ENCODE results near the gene FGF12. TPM values are rescaled to one million over a fixed set of nuclear protein-coding genes. Genes with fewer than 3 reads are reported as not detected.

FGF12 gene
- polyA plus RNA-seq, 1 experiment, result not detected

GRCh38 chr3:192490720-192491119 is 236.6 kb downstream of the FGF12 start:
- CTCF ChIA-PET, result no interaction called here
- TF ChIP-seq CTCF (IDR thresholded peaks at IDR 0.05; ENCODE audit: low read depth, low read length), result no peak
- POLR2A ChIA-PET, result no interaction called here

GRCh38 chr3:192489579-192489978 is 237.8 kb downstream of the FGF12 start:
- no peak for TF ChIP-seq CTCF (IDR thresholded peaks at IDR 0.05; ENCODE audit: low read depth, low read length)
- Histone ChIP-seq H3K27me3 (ENCODE audit: control insufficient read depth, insufficient read depth, low read length) (no peaks in the 10 kb centered on the region), H3K4me3 (ENCODE audit: low read depth, low read length) (no peak overlapping the region), H3K27ac (ENCODE audit: low read depth, low read length) (no peak overlapping the region), H3K9me3 (ENCODE audit: control insufficient read depth, insufficient read depth, low read length) (no peaks in the 10 kb centered on the region)
- ChIA-PET POLR2A (no interaction called here), CTCF (no interaction called here)
- DNase-seq (ENCODE audit: low read depth, low spot score), result no peak

More at GRCh38 chr3:192490720-192491119, 236.6 kb downstream of the FGF12 start:
- H3K4me3 ChIP-seq (ENCODE audit: low read depth, low read length), result no peak overlapping the region
- no peaks in the 10 kb centered on the region for H3K27me3 ChIP-seq (ENCODE audit: control insufficient read depth, insufficient read depth, low read length)
- DNase-seq (ENCODE audit: low read depth, low spot score), result no peak
- H3K9me3 ChIP-seq (ENCODE audit: control insufficient read depth, insufficient read depth, low read length), result no peaks in the 10 kb centered on the region
- no peak overlapping the region for H3K27ac ChIP-seq (ENCODE audit: low read depth, low read length)

- DNase-seq (ENCODE audit: low read depth, low spot score), result no peak
- ChIA-PET POLR2A (no interaction called here), CTCF (no interaction called here)
- Histone ChIP-seq H3K9me3 (ENCODE audit: control insufficient read depth, insufficient read depth, low read length) (no peaks in the 10 kb centered on the region), H3K27ac (ENCODE audit: low read depth, low read length) (no peak overlapping the region), H3K27me3 (ENCODE audit: control insufficient read depth, insufficient read depth, low read length) (no peaks in the 10 kb centered on the region), H3K4me3 (ENCODE audit: low read depth, low read length) (no peak overlapping the region)
- no peak for TF ChIP-seq CTCF (IDR thresholded peaks at IDR 0.05; ENCODE audit: low read depth, low read length)
Measured at GRCh38 chr3:192487033-192487432, 240.3 kb downstream of the FGF12 start.

GRCh38 chr3:192482809-192483208 is 244.5 kb downstream of the FGF12 start:
- no peaks in the 10 kb centered on the region for H3K27me3 ChIP-seq (ENCODE audit: control insufficient read depth, insufficient read depth, low read length)
- CTCF ChIA-PET, result interaction anchor here (1.3 kb wide), 1 partner anchor 18 kb away, joined by 5 read pairs; no protein-coding TSS in a partner anchor
- TF ChIP-seq CTCF (IDR thresholded peaks at IDR 0.05; ENCODE audit: low read depth, low read length), result no peak
- no peak for DNase-seq (ENCODE audit: low read depth, low spot score)
- H3K4me3 ChIP-seq (ENCODE audit: low read depth, low read length), result no peak overlapping the region
- H3K9me3 ChIP-seq (ENCODE audit: control insufficient read depth, insufficient read depth, low read length), result no peaks in the 10 kb centered on the region
- no peak overlapping the region for H3K27ac ChIP-seq (ENCODE audit: low read depth, low read length)
- POLR2A ChIA-PET, result no interaction called here

- DNase-seq (ENCODE audit: low read depth, low spot score), result no peak
Measured at GRCh38 chr3:192482391-192482790, 244.9 kb downstream of the FGF12 start.

More at GRCh38 chr3:192482391-192482790, 244.9 kb downstream of the FGF12 start:
- ChIA-PET CTCF (interaction anchor here (1.3 kb wide), 1 partner anchor 18 kb away, joined by 5 read pairs; no protein-coding TSS in a partner anchor), POLR2A (no interaction called here)
- Histone ChIP-seq H3K9me3 (ENCODE audit: control insufficient read depth, insufficient read depth, low read length) (no peaks in the 10 kb centered on the region), H3K4me3 (ENCODE audit: low read depth, low read length) (no peak overlapping the region), H3K27me3 (ENCODE audit: control insufficient read depth, insufficient read depth, low read length) (no peaks in the 10 kb centered on the region), H3K27ac (ENCODE audit: low read depth, low read length) (no peak overlapping the region)
- no peak for TF ChIP-seq CTCF (IDR thresholded peaks at IDR 0.05; ENCODE audit: low read depth, low read length)
